HG03103 (cell line): ENCODE data around the gene TIMM13.
"Not testable (repeated sequence)": the region's sequence is repeated elsewhere in the genome, so short reads cannot be mapped to it uniquely, and the experiment has no call there.

Experiments
- ATAC-seq: cut with Tn5 transposase; IDR thresholded peaks from one replicate; pipeline ENCODE4 v1.9.1; 2021; ENCODE audit warnings: low read depth; ENCODE audit not compliant: unreplicated experiment

The TIMM13 gene

DNA sequence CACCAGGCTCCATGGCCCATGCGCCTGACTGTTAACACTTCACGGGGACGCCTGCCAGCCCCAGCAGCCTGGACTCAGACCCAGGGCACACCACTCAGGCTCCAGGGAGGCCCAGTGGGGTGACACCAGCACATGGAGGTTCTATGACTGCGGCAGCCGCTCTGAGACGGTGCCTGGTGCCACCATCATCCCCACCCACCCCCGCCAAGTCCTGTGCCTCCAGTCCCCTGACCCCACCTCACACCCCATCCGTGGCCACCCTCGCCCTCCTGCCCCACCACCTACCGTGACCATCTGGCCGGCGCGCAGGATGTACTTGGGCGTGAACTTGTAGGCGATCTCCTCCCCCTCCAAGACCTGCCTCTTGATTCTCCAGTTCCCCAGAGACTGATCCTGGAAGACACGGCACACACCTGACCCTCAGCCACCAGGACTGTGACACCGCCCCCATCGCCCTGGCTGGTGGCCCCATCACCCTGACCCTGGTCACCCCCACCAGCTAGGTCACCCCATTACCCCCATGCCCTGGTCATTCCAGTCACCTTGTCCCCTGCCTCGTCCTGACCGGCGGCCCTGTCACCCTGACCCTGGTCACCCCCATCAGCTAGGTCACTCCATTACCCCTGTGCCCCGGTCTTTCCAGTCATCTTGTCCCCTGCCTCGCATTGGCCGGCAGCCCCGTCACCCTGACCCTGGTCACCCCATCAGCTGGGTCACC, 4.9 kb upstream of the TIMM13 start:
- ATAC-seq, result no peak

DNA sequence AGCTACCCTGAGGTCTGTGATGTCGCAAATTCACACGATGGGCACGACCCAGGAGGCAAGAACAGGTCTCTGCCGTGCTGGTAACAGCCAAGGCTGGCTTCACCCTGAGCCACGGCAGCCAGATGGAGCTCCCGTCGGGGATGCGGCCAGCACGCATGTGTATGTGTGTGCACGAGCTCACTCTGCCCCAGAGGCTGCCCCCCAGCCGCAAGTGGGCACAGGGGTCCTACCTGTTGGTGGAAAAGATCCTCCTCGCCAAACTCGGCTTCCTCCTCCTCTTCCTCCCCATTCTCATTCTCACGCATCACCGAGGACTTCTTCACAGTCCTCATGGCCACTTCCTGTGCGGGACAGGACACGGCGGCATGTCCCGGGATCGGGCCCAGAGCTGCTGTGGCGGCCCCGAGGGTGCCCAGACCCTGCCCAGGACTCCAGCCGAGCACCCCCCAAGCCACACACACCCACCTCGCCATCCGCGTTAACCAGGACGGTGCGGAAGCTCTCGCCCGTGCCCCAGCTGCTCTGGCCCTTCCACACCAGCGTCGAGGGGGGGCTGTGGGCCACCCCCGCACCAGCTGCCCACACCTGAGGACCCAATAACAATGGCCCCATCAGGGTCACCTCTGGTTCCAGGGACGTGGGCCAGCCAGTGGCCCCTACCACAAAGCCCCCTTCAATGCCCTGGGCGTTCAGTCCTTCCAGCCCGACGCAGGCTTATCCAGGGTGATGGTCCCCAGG, 4.1 kb upstream of the TIMM13 start:
- ATAC-seq, result no peak

DNA sequence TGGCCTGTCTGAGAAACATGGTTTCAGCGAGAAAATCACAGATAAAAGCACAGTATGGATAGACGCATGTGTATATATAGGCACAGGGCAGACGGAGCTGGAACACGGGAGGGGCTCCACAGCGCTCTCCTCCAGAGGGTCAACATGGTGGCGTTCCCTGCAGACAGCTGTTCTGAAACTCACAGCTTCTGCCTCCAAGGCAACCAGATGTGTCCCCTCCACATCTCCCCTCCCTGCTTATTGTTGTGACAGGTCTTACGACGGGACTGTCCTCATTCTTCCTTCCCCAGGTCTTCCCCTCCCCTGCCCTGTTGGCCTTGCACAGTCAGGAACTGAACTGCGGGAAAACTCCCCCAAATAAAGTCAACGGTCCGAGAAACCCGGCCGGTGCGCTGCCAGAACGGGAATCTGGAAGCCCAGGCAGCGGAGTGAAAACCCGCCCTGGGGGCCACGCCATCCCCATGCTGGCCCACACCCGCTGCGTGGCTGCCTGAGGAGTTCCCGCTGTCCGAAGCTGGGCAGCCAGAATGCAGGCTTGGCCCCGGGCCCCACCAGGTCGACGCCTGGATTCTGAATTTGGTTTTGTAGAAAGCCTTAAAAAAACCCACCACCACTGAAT, 2.6 kb upstream of the TIMM13 start:
- no peak for ATAC-seq

DNA sequence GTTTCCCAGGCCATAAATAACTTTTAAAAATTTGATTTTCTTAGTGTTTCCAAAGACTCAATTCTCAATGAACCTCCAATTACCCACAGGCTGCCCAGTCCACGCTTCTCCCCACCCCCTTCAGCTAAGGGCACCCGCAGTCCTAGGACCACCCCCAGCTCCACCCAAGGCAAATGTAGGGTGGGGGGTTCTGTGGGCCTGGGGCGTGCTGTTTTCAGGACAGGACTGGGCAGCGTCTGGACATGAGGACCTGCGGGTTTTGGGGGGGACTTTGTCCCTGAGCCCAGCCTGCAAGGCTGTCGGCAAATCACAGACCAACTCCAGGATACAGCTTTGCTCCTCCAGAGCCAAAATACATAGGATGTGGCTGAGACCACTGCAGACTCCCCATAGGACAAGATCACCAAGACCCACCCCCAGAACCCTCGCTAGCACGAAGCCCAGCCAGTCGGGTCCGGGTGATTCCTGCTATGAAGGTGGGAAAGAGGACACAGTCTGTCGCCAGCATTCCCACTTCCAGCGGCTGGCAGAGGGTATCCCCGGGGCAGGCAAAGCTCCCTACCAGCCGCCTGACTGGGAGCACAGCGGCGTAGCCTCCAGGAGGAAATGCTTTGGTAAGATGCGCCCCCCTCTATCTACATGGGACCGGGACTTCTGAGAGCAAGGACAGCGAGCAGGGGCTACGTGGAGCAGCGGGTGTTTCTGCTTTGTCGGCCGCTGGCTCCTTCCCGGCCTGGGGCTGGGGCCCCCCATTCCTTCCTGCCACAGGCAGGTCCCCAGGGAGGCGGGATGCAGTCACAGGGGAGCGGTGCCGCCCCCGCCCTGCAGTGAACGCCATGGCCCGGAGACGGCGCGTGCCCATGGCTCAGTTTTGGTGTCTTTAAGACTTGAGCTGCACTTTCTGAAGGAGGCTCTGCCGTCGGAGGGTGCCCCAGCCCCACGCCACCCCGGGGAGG, 1.6 kb upstream of the TIMM13 start:
- ATAC-seq, result no peak

DNA sequence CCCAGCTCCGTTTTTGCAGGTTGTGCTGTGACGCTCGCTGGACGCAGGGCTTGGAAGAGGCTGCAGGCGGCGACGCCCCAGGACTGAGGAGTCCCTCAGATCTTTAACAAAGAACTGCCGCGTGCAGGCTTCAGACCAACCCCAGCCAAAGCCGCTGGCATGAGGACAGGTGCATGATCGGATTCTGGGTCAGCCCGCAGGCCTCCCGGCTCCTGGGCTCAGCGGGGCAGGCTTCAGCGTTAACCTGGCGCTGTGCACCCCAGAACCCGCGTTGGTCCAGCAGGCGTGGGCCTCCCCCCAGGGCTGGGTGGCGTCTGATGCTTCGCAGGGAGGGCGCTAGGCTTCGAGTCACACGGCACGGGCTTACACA, 920 bp upstream of the TIMM13 start:
- ATAC-seq, result no peak

DNA sequence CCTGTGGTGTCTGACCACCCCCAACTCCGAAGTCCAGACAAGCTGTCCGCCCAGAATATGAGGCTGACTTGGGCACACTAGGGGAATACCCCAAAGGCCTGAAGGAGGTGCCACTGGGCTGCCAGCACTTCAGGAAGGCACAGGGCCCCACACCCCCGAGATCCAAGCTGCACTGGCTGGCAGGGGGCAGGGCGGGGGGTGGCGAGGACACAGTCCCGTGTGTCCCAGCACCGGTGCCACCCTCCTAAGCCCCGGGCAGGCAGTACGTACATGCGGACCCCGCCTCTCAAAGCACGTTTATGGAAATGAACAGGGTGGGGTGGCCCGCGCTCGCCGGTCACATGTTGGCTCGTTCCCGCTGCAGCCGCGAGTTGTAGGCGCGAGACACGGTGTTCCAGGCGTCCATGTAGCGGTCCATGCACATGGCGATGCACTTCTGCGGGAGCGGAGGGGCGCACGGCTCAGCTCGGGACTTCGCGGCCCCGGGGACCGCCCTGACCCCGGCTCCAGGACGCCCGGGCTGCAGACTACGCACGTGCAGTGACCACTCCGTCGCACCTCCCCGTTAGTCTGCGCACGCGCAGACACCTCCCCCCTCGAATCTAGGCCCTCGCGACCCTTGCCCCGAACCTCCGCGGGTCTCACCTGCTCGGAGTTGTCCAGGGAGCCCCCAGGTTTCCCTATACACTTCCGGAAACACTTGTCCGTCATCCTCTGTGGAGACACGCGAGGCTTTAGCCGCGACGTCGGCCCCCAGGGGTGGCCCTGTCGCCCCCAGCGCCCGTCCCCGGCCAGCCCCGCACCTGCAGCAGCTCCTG, 566 bp downstream of the TIMM13 start:
- ATAC-seq, result peak; percentile 13

DNA sequence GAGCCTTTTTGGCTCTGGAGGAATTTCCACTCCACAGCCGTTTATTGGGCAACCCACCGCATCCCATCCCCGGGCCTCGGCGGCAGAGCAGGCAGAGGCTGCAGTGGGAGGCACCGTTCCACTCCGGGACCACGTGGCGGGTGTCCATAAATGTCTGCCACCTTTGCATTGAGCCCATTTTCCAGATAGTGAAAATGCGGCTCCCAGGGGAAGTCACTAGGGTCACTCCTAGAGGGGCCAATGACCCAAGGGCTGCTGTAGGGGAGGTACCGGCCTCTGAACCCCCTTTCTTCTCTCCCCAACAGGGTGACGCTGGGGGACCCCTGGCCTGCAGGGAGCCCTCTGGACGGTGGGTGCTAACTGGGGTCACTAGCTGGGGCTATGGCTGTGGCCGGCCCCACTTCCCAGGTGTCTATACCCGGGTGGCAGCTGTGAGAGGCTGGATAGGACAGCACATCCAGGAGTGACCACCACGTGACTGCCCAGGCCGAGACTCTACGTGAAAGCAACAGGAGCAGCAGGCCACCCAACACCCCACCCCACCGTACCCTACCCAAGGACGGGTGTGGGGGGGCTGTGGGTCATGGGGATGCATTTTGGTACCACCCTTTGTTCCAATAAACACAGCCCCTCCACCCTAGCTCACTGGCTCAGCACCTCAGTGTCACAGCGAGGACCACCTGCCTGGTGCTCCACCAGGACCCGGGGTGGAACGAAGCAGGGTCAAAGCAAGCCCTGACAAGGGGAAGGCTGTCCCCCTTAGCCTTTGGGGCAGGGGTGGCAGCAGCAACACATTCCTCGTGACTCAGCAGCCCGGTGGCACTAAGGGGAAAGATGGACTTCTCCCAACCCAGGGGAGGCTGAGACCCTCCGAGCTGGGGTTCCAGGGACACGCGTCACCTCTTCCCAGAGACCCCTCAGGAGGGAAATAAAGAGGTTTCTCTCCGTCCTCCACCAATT, 1.5 kb downstream of the TIMM13 start:
- ATAC-seq, result no peak

DNA sequence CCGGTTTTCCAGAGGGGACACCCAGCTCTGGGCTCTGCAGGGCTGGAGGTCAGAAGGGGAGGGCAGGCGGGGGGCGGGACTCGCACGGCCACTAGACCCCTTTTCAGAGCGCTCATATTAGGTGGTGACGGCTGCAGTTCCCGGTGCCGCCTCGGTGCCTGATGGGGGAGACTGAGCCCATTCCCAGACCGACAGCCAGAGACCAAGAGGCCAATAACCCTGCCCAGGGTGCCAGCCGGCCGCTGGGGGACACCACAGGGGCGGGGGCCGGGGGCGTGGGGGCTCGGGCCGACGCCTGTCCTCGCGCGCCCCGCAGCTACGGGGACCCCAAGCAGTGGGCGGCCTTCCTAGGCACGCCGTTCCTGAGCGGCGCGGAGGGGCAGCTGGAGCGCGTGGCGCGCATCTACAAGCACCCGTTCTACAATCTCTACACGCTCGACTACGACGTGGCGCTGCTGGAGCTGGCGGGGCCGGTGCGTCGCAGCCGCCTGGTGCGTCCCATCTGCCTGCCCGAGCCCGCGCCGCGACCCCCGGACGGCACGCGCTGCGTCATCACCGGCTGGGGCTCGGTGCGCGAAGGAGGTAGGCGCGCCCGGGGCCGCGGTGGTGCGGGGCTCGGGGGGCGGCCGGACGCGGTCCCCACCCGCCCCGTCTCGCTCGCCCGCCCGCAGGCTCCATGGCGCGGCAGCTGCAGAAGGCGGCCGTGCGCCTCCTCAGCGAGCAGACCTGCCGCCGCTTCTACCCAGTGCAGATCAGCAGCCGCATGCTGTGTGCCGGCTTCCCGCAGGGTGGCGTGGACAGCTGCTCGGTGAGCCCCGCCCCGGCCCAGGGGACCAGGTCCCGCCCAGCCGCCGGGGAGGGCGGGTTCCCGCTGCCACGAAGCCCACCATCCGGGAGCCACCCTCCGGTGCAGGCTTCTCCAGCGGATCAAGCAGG, 2.4 kb downstream of the TIMM13 start:
- ATAC-seq, result no peak

DNA sequence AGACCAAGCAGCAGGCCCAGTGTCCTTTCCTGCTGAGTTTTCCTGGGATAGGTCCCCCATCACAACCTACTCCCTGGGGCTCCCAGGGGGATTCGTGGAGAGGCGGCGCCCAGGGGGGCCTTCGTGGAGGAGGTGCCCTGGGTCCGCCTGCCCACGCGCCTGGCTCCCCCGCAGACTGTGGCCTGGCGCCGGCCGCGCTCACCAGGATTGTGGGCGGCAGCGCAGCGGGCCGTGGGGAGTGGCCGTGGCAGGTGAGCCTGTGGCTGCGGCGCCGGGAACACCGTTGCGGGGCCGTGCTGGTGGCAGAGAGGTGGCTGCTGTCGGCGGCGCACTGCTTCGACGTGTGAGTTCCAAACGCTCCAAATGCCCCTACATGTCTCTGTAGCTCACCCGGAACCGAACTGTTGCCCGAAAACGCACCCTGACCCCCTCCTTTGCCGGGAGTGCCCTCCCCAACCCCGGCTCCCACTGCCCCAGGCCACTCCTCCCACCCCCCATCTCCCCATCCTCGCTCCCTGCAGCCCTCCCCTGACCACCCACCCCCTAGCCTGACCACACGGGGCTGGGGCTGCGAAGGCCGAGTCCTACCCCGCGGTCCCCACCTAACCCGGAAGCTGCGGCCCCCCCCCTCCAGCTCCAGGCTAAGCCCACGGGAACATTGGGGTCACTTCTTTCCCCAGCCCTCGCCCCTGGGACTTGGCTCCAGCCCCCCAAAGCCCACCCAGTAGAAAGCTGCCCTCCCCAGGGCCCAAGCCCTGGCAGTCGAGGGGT, 3.3 kb downstream of the TIMM13 start:
- ATAC-seq, result no peak

DNA sequence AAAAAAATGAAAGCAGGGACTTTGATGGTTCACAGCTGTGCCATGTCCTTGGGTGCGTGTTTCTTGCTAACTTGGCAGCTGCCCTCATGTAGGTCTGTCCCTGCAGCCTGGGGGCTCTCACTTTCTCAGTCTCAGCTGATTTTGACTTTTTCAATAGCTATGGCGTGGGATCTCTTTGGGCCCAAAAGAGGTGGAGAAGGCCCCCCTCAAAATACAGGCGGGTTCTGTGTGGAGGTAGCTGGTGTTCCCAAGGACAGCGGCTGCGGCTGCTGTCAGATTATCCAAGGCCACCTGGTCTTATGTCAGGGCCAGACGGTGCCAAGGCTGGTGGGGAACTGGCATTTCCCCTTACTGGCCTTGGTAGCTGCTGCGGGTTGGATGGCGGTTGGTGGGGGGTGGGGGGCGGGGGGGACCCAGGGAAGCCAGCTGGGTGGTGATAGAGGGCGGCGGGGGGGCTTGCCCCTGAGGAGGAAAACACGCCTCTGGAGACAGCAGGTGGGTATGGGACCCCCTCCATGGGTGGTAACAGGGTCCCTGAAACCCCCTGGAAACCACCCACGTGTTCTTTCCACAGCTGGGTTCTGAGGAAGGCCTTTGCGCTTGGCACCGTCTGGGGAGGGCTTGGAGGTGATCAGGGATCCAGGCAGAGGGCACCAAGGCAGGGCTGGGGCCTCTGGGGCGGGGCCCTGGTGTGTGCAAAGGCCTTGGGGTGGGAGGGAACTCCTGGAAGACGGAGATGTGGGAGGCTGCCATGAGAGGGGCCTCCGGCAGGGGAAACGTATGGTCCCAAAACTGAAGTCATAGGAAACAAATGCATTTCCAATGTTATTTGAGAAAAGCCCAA, 4.1 kb downstream of the TIMM13 start:
- no peak for ATAC-seq

DNA sequence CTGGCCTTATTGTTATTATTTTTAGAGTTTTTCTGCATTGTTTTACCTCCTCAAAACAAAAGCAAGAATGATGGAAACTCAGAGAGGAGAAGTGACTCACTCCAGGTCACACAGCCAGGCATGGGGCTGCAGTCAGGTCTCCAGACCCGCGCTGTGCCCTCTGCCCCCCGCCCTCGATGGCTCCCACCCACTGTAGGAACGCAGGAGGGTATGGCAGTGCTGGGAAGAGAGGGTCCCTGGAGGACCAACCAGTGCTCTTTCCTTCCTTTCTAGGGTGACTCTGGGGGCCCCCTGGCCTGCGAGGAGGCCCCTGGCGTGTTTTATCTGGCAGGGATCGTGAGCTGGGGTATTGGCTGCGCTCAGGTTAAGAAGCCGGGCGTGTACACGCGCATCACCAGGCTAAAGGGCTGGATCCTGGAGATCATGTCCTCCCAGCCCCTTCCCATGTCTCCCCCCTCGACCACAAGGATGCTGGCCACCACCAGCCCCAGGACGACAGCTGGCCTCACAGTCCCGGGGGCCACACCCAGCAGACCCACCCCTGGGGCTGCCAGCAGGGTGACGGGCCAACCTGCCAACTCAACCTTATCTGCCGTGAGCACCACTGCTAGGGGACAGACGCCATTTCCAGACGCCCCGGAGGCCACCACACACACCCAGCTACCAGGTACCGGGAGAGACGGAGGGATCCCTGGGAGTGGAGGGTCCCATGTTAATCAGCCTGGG, 5.6 kb downstream of the TIMM13 start:
- ATAC-seq, result no peak

DNA sequence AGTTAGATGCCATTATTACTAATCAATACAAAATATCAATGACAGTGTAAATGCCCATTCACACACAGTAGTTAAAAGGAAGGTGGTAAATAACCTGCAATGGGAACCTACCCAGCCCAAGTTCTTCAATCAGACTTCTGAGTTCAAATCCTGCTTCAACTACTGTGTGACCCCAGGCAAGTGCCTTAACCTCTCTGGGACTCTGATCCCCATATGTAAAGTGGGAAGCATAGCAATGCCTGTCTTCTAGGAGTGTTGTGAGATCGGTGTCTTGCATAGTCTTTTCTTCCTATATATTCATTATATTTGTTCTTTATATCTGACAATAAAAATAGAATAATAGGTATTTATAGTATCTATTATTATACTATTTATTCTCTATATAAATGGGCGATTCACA, 6.9 kb downstream of the TIMM13 start:
- ATAC-seq, result no peak

DNA sequence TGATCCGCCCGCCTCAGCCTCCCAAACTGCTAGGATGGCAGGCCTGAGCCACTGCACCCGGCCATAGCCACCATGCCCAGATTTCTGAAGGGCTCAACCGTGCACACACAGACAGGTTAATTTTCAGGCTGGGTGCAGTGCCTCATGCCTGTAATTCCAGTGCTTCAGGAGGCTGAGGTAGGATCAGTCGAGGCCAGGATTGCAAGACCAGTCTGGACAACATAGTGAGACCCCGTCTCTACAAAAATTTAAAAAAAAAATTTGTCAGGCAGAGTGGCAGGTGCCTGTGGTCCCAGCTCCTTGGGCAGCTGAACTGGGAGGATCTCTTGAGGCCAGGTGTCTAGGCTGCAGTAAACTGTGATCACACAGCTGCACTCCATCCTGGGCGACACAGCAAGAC, 7.6 kb downstream of the TIMM13 start:
- ATAC-seq, result no peak

DNA sequence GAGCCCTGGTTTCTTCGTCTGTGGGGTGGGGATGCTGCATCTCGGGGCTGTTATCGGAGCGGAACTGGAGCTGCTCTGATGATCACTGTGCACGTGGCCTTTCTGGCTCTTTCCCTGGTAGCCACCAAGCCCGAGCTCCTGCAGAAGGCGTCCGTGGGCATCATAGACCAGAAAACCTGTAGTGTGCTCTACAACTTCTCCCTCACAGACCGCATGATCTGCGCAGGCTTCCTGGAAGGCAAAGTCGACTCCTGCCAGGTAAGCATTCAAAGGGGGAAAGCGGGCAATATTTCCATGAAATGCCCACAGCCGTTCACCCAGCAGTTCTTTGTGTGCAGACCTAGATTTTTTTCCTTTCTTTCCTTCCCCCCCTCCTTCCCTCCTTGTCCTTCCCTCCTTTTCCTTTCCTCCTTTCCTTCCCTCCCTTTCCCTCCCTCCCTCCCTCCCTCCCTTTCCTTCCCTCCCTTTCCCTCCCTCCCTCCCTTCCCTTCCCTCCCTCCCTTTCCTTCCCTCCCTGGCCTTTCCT, 9.4 kb downstream of the TIMM13 start:
- ATAC-seq, result no peak

DNA sequence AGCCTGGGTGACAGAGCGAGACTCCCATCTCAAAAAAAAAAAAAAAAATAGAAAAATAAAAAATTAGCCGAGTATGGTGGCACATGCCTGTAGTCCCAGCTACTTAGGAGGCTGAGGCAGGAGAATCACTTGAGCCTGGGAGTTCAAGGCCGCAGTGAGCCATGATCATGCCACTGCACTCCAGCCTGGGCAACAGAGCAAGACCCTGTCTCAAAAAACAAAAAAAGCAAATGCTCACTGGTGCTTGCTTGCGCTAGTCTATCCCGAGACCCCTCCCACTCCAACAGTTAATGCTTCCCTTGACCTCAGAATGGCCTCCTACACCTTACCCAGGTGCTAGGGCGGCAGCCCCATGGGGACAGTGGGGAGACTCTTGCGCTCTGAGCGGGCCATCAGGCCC, 9.9 kb downstream of the TIMM13 start:
- not testable (repeated sequence) for ATAC-seq
